Loucy (cell line): ENCODE data around the gene MCF2L.

Source experiments
- EZH2phosphoT487 ChIP-seq: fragments of 200-600 bp; IDR thresholded peaks from 2 replicates; pipeline ENCODE4 v1.6.1; 2018; ENCODE audit warnings: antibody characterized with exemption, mild to moderate bottlenecking, moderate library complexity, borderline replicate concordance
- TF ChIP-seq, protein P1 (sequence below): fragments of 200-600 bp; sonication (generic); conservative IDR thresholded peaks from 2 replicates; pipeline ENCODE4 v1.5.1; 2014; ENCODE audit warnings: mild to moderate bottlenecking, antibody characterized with exemption, low read length

DNA sequence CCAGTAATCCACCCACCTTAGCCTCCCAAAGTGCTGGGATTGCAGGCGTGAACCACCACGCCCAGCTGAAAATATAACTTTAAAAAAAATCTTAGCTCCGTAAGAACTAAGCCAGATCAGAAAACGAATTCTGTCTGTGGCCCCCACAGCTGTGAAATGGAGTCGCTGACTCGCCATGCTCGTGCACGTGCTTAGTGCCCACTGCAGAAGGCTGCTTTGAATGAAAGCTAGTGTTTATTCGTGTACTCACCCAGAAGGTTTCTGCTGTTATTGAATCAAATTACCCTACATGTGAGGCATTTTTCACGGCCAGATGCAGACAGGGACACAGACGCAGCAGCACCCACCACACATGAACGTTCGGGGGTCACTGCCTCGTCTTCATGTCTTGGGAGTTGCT is 74.9 kb downstream of the MCF2L start:
- TF ChIP-seq, protein P1, sequence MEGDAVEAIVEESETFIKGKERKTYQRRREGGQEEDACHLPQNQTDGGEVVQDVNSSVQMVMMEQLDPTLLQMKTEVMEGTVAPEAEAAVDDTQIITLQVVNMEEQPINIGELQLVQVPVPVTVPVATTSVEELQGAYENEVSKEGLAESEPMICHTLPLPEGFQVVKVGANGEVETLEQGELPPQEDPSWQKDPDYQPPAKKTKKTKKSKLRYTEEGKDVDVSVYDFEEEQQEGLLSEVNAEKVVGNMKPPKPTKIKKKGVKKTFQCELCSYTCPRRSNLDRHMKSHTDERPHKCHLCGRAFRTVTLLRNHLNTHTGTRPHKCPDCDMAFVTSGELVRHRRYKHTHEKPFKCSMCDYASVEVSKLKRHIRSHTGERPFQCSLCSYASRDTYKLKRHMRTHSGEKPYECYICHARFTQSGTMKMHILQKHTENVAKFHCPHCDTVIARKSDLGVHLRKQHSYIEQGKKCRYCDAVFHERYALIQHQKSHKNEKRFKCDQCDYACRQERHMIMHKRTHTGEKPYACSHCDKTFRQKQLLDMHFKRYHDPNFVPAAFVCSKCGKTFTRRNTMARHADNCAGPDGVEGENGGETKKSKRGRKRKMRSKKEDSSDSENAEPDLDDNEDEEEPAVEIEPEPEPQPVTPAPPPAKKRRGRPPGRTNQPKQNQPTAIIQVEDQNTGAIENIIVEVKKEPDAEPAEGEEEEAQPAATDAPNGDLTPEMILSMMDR, result no peak
- no peak for TF ChIP-seq EZH2phosphoT487
